ENCODE measurements around the gene CEP85L.

Gene CEP85L

GRCh38 chr6:118651282-118652050 lies at the start of gene CEP85L:
CEP85L (minus strand) TSS chr6:118651591; CDS start chr6:118651269, 322 bp downstream.
- FAIRE-seq (peak; percentile 87), DNase-seq (ENCODE audit: extremely low spot score, insufficient read length, low read depth) (peak; percentile 79)

GRCh38 chr6:118700531-118700930 lies 49.1 kb upstream of the CEP85L start:
- no peak for FAIRE-seq

GRCh38 chr6:118697554-118697953 lies 46.2 kb upstream of the CEP85L start:
- no peak for DNase-seq (ENCODE audit: extremely low spot score, insufficient read length, low read depth)
- no peak for FAIRE-seq

More at GRCh38 chr6:118700531-118700930, 49.1 kb upstream of the CEP85L start:
- no peak for DNase-seq (ENCODE audit: extremely low spot score, insufficient read length, low read depth)

- FAIRE-seq (no peak), DNase-seq (ENCODE audit: extremely low spot score, insufficient read length, low read depth) (no peak)
Measured at GRCh38 chr6:118696271-118696670, 44.9 kb upstream of the CEP85L start.

DNA sequence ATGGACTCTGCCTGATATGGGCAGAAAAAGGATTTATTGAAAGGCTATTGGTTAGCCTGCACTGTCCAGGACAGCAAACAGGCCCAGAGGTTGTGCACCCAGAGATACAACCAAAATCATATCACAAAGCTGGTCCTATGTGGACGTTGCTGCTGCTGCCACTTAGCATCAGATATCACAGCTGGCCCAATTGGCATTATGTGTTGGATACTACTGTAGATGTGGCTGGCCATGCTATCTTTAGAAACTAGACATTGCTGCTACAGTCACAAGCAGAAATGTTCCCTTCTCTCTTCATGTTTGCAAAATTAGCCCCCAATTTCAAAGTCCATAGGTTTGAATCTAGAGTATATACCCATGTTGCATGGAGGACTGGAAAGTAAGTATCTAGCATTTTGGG lies 42.2 kb upstream of the CEP85L start:
- DNase-seq (ENCODE audit: extremely low spot score, insufficient read length, low read depth) (no peak), FAIRE-seq (no peak)

DNA sequence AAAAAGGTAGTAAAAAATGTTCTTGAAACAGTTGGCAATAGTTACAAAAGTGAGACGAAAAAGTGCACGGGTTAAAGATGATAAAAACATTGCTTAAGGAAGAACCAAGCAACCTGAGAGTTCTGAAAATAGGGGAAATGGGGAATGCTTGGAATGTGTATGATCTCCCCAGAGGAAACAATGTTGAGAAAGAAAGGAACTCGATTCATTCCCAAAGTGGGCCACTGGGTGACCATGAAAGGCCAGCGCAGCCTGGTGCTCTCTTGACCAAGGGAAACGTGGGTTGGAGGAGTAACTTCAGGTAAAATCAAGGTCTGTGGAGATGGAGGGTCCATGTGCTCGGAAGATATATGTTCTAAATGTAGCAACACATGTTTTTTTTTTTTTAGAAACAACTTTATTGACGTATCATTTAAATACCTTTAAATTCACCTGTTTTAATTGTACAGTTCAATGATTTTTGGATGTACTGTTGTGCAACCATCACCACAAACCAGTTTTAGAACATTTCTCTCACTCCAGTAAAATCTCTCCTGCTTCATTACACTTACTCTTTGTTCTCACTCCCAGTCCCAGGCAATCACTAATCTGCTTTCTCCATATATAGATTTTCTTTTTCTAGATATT lies 34.5 kb upstream of the CEP85L start:
- DNase-seq (ENCODE audit: extremely low spot score, insufficient read length, low read depth), result no peak
- FAIRE-seq, result no peak

DNA sequence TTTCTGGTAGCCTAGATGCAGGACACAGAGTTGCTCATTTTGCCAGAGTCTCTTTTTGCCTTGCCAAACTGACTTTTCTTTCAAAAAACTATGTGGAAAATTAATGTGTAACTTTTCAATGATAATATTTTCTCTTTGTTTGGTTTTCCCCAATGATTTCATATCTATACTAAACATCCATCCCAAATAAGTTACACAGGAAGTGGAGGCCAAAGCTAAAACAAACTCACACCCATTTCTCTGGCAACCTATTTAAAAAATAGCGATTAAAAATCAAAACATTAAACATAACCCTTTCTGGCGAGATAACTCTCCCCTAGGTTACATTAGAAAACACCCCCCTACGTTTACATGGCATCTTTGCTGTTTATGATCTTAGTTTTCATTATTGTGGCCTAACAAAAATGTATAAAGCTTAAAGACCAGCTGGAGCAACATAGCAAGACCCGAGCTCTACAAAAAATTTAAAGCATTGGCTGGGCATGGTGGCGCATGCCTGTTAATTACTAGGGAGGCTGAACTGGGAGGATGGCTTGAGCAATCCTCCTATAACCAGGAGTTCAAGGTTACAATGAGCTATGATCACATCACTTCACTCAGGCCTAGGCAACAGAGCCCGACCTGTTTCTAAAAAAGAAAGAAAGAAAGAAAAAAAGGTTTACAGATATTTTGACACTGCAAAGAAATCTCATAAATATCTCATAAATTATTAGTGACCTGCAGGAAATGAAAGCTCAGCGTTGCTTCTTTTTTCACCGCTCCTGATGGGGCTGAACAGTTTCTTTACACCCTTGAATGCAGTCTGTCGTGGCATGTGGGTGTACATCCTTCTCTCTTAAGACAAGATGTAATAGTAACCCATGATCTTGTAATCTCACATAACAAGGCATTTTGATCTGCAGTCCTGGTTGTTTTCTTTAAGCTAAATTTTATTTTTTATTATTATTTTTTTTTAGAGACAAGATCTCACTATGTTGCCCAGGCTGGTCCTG lies 32.8 kb upstream of the CEP85L start:
- no peak for DNase-seq (ENCODE audit: extremely low spot score, insufficient read length, low read depth)
- no peak for FAIRE-seq

DNA sequence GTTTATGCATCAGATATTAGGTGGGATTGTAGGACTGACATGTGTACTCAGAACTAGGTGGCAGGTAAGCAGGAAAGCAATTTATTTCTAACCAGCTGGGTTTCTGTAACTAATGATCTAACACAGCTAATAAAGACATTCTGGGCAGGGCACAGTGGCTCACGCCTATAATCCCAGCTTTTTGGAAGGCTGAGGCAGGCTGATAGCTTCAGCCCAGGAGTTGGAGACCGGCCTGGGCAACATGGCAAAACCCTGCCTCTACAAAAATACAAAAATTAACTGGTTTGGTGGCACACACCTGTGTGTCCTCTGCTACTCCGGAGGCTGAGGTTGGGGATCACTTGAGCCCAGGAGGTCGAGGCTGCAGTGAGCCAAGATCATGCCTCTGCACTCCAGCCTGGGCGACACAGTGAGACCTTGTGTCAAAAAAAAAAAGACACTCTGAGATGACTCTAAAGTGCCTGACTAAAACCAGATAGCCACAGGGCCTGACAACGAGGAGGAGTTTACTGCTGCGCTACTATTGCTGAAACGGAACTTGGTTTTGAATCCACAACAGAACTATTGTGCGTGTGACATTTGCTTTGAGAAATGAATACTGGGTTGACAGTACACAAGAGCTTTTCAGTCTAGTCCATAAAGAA lies 29.2 kb upstream of the CEP85L start:
- FAIRE-seq, result no peak

DNA sequence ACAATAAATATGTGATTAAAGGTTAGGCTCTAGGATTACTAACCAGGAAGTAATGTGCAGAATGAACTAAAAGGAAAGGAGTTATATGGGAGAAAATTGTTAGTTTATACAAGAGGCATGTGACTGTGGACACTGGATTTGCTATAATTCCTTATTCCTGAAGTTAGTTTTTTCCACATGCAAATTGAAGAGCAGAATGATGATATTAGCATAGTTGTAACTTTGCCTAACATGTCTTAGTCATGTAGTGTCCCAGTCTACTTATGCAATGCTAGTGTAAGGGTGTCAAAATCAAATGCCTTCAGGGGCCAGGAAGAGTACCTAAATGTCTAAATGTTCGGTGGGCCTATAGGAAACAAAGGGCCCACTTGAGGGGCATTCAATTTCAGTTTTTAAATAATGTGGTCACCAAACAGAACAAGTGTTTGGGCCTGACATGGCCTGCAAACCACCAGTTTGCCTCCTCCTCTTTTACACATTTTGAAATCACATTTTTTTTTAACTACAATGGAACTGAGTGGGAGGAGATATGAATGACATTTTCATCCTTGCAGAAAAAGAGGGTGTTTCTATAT lies 28.0 kb upstream of the CEP85L start:
- no peak for FAIRE-seq
- DNase-seq (ENCODE audit: extremely low spot score, insufficient read length, low read depth), result no peak

More for the DNA sequence above, 29.2 kb upstream of the CEP85L start:
- DNase-seq (ENCODE audit: extremely low spot score, insufficient read length, low read depth), result no peak

DNA sequence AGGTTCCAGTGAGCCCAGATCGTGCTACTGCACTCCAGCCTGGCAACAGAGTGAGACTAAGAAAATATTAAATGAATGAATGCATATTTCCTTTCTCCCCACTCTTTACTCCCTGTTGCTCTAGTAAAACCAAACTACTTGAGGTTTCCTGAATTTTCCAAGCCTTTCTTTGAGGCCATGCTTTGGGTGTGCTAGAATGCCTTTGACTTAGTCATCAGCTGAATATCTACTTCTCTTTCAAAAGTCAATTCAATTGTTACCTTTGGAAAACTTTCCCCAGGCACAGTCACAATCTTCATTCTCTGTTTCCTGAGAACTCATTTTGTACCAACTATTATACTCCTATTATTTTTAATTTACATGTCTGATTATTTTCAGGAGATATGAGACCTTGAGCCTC lies 27.5 kb upstream of the CEP85L start:
- FAIRE-seq, result no peak
- DNase-seq (ENCODE audit: extremely low spot score, insufficient read length, low read depth), result no peak

GRCh38 chr6:118677193-118677592 lies 25.8 kb upstream of the CEP85L start:
- FAIRE-seq, result no peak

DNA sequence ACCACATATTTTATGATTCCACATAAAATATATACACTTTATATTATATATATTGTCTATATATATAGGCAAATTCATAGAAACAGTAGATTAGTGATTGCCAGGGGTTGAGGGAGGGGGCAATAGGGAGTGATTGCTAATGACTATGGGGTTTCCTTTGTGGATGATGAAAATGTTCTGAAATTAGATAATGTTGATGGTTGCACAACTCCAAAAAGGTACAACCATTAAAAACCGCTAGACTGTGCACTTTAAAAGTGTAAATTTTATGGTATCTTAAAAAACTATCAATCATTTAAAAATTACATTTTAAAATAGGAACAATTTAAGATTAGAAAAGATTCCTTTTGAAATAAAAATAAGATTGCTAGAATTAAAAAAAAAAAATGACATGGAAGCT lies 23.8 kb upstream of the CEP85L start:
- DNase-seq (ENCODE audit: extremely low spot score, insufficient read length, low read depth) (no peak), FAIRE-seq (no peak)

More at GRCh38 chr6:118677193-118677592, 25.8 kb upstream of the CEP85L start:
- DNase-seq (ENCODE audit: extremely low spot score, insufficient read length, low read depth), result no peak

- FAIRE-seq, result no peak
Measured at GRCh38 chr6:118674772-118675171, 23.4 kb upstream of the CEP85L start.

DNA sequence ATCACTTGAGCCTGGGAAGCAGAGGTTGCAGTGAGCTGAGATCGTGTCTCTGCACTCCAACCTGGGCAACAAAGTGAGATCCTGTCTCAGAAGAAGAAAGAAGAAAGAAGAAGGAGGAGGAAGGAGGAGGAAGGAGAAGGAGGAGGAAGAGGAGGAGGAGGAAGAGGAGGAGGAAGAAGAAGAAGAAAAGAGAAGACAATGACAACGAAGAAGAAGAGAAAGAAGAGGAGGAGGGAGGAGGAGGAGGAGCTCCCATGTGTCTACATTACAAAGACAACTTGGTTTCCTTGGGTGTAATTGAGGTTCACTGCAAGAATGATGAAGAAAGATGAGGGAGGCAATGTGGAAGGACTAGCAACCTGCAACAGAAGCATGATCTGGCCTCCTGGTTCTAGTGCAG lies 21.3 kb upstream of the CEP85L start:
- DNase-seq (ENCODE audit: extremely low spot score, insufficient read length, low read depth) (no peak), FAIRE-seq (no peak)

More at GRCh38 chr6:118674772-118675171, 23.4 kb upstream of the CEP85L start:
- no peak for DNase-seq (ENCODE audit: extremely low spot score, insufficient read length, low read depth)

DNA sequence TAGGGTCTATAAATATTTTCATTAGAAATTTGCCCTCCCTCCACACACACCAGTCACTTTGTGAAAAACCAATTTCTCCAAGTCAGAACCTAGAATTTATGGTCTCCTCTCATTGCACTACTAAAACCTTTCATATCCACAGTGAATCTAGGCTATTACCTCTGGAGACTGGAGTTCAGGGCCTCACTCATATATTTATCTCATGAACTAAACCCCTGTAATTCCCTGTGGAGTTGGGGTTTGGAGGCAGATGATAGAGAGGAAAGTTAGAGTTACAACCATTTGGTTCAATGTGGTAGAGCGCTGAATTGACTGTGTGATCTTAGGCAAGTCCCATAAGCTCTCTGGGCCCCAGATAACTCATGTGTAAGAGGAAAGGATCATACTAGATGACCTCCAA lies 18.2 kb upstream of the CEP85L start:
- no peak for DNase-seq (ENCODE audit: extremely low spot score, insufficient read length, low read depth)
- no peak for FAIRE-seq

- FAIRE-seq, result no peak
Measured at GRCh38 chr6:118668761-118669385, 17.5 kb upstream of the CEP85L start.

DNA sequence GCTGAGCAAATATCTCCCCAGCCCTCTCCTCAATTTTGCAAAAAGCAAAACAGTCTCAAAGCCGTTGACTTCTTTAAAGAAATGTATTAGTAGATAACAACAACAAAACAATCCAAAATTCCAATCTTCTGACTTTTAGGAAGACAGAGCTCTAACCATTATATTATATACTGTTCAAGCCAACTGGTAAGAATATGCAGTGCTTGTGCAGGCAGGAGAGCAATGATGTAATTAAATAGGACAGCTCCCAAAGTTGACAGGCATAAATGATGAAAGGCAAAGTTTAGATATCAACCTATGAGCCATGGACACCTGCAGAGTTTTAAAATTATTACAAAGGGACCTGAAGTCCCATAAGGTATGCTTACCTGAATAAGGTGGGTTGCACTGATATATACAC lies 16.6 kb upstream of the CEP85L start:
- DNase-seq (ENCODE audit: extremely low spot score, insufficient read length, low read depth), result no peak
- no peak for FAIRE-seq

More at GRCh38 chr6:118668761-118669385, 17.5 kb upstream of the CEP85L start:
- DNase-seq (ENCODE audit: extremely low spot score, insufficient read length, low read depth), result no peak

DNA sequence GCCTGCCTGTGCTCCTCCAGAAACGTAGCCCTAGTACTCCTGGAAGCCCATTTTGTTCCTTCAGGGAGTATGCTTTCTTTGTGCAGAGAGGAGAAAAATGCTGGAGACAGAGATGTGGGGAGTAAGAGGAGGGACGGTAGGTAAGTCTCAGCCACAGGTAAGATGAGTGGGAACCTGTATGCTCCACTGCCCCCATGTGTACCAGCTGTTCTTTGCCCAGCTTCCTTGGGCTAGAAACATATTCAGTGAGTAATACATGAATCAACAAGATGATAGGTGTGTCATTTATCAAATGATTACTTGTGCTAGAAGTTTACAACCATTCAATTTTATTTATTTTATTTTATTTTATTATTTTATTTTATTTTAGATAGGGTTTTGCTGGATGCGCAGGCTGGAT lies 13.6 kb upstream of the CEP85L start:
- FAIRE-seq (peak; percentile 48), DNase-seq (ENCODE audit: extremely low spot score, insufficient read length, low read depth) (no peak)
